MV-4-11 (cell line): ENCODE measurements around the gene ITPKB.
"Not testable (repeated sequence)": the region's sequence is repeated elsewhere in the genome, so short reads cannot be mapped to it uniquely, and the experiment has no call there.

ENCODE experiments used
- DNase-seq: peaks from one replicate; lab custom pipeline; 2025; lab: John Stamatoyannopoulos, UW

The ITPKB gene

DNA sequence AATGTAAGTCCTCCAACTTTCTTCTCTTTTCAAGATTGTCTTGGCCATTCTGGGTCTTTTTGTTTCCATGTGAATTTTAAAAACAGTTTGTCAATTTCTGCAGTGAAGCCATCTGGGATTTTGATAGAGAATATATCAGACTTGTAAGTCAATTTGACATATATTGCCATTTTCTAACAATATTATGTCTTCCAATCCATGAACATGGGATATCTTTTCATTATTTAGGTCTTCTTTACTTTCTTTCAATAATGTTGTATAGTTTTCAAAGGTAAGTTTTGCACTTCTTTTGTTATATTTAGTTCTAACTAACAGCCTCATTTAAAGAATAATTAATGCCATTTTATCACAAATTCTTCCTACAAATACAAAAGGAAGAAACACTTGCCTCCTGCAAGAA lies 117.1 kb downstream of the ITPKB start:
- DNase-seq = no peak

- no peak for DNase-seq
Observed at GRCh38 chr1:226619031-226619430, 120.1 kb downstream of the ITPKB start.

DNA sequence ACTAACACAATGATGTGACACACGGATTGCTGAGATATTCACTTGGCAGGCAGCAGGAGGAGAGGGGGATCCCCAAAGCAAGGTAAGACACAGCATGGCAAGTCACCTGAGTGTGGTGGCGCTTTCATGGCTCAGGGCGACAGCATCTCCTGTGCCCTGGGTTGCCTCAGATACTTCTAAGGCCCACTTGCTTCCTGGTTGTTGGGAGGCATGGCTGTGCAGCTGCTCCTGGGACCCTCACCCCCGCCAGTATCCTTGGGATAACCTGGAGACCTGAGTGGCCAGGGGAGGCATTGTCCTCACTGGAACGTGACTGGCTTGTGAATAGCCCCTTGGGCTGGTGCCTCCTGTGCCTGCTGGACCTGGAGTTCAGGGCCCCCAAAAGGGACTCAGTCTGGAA lies 120.7 kb downstream of the ITPKB start:
- no peak for DNase-seq

DNA sequence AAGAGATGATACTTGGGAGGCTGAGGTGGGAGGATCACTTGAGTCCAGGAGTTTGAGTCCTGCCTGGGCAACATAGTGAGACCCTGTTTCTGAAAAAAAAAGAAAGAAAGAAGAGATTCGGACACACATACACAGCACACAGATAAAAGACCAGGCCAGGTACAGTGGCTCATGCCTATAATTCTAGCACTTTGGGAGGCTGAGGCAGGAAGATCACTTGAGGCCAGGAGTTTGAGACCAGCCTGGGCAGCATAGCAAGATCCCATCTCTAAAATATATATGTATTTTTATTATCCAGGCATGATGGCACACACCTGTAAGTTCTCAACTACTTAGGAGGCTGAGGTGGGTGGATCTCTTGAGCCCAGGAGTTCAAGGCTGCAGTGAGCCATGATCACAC lies 121.4 kb downstream of the ITPKB start:
- not testable (repeated sequence) for DNase-seq

GRCh38 chr1:226617109-226617508 lies 122.0 kb downstream of the ITPKB start:
- DNase-seq = no peak

DNA sequence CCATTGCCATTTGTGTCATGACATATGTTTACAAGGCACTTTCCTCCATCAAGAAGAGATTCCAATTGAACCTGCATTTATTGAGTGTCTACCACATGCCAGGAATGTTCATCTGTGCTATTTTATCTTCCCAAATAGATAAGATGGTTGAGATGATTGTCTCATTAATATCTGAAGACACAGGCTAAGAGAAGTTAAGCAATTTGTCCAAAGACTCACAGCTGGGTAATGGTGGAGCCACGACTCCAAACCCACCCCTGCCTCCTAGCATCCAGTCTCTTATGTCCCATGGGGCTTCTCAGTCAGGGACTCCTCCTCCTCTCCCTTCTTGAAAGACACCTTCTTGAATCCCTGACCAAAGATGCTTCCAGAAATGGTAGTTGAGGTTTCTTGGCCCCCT lies 122.4 kb downstream of the ITPKB start:
- no peak for DNase-seq

- DNase-seq = no peak
Observed at GRCh38 chr1:226615876-226616275, 123.2 kb downstream of the ITPKB start.

GRCh38 chr1:226611980-226612379 lies 127.1 kb downstream of the ITPKB start:
- not testable (repeated sequence) for DNase-seq

GRCh38 chr1:226611301-226611700 lies 127.8 kb downstream of the ITPKB start:
- DNase-seq = no peak

DNA sequence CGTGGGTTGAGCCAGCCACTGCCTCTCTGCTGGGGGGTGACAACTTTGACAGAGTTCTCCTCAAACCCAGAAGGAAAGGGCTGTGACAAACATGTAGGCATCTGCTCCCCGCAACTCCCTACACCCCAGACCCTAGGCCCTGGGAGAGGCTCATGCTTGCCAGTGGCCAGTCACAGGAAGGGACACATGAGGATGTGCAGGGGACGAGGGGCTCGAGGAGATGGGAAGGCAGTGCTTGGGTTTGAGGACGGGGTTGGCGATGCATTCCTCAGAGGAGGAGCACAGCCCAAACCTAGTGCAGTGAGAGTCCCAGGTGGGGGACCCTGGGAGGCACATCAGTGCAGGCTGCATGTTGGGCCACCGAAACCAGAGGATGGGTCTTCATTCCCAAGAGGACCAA lies 128.4 kb downstream of the ITPKB start:
- no peak for DNase-seq

DNA sequence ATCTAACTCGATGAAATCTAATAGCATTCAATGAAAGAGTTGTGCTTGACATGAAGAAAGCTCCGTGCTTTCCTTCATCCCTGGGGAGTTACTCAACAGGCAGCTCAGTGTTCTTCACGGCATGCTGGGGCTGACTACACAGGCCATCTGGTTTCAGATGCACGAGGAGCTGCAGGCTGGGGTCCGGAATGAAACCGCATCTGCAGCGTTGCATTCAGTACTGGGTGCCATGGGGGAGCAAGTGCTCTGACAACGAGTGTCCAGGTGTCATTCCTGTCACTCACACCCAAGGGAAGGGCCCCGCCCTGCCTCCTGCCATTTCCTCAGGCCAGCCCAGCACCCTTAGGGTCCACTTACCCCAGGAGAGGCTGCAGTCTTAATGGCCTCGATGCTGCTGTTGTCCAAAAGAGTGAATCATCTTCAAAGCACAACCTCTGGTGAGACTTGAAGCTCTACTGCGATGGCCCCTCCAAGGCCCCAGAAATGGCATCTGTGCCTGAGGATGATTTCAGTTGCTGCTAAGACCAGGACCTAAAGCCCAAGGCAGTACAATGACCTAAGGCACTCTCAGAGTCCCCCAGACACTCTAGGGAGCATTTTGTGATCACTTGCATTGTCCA lies 129.1 kb downstream of the ITPKB start:
- DNase-seq = no peak

DNA sequence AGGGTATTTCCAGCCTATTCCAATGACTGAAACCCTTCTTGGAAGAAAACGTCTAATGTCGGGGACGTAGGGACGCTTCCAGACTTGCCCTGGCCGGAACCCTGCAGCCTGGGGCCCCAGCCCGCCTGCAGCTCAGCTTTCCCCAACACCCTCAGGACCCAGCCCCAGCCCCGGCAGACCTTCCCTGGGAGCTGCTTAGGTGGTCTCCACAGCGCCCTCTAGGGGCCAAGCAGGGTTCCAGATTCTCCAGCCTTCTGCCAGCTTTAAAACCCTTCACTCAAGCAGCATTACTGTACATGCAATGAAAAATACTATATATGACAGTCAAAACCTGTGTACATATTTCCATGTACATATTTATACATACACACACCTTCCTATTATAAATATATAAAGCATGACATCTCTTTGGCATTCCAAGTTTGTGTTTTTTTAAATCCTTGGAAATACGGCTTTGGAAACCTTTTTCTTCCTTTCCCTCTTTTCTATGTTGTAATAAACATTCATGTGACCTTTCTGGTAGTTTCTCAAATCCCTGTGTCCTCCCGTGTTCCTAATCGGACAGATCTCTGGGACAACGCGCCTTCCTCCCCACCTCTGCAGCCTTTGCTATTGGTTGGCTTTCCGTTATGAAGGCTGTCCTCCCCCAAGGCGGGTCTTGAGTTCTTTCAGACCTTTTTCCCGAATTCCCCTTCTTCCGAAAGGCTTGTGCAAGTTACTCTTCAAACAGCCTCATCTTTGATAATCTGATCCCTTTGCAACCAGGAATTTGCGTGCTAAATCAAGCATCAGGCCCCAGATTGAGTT lies 130.2 kb downstream of the ITPKB start:
- peak; percentile 40 for DNase-seq

DNA sequence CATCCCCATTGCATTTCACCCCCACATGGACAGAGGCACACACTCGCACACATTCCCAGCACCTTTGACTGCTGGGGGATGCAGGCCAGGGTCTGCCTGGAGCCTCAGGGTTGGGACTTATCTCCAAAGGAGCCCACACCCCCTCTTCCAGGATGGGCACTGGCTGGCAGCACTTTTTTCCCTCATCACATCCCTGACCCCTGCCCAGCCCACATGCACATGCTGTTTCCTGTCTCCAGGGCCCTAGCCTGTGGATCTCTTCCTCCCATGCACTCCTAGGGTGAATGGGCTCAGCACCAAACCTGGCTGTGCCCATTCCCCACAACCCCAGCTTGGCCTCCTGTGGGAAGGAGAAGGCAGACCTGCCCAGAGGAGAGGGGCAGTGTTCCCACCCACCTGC lies 131.3 kb downstream of the ITPKB start:
- no peak for DNase-seq

- no peak for DNase-seq
Observed at GRCh38 chr1:226607268-226607660, 131.8 kb downstream of the ITPKB start.

- DNase-seq = no peak
Observed at GRCh38 chr1:226606311-226607267, 132.5 kb downstream of the ITPKB start.

GRCh38 chr1:226605318-226605950 lies 133.6 kb downstream of the ITPKB start:
- DNase-seq = no peak

DNA sequence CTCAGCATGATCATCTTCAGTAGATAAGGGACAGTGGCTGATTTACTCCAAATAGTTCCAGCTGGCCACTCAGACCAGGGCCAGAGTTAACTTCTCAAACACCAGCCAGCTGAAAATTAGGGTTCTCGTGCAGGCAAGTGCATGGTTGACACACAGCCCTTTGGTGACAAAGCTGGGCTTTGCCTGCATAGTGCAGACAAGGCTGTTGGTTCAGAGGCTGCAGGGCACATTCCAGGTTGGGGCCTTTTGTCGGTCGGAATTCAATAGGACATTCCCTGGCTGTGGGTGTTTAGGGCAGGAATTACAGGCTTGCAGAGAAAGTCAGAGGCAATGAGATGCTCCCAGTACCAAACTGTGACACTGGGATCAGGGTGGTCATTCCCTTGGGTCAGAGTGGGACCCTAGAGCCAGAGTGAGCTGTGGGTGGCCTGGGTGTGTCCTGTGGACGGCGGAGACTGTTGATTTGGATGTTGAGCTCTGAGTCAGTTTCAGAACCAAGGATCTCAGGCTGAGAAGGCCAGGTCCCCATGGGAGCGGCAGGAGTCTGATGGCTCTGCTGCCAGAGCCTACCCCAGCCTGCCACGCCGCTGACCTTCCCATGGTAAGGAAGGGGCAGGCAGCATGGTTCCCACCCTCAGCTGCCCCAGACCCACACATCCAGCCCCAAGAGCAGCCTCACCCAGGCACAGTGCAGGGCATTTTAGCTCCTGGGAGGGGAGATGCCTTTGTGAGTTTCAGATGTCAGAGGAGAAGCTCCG lies 134.3 kb downstream of the ITPKB start:
- DNase-seq = no peak

DNA sequence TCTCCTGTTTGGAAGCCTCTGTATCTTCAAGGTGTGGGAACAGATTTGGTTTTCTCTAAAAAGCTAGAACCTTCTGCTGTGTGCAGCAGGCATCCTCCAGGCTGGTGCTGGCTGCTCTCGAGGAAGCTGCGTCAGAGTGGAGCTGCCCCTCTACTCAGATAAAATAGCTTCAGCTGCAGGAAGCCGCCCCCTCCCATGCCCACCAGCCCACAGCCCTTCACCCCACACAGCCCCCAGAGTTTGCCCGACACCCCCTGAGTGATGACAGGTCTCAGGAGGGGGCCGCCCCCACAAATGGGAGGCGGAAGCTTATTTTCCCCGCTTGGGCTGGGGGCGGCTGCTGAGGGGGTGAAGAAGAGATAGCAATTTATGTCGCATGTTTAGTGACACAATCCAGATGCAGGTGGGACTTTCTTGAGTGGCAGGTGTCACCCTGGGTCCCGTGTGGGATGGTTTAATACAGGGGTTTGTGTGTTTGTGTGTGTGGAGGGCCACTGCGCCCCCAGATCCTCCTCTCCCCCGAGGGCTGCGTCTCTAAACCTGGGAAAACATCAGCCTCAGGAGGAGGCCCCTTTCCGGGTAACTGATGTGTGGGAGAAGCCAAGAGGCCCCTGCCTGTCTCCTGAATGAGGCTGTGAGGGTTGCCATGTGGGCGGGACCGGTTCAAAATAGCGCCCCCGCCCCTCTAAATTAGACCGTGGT lies 135.1 kb downstream of the ITPKB start:
- DNase-seq = no peak

GRCh38 chr1:226603022-226603857 lies 135.8 kb downstream of the ITPKB start:
- no peak for DNase-seq
